HepG2 (cell line): Measurements from ENCODE around the gene TFF2. TPM values are rescaled to one million over a fixed set of nuclear protein-coding genes. Genes with fewer than 3 reads are reported as not detected.

Experiments
- ATAC-seq: fragments of 200-7000 bp; cut with Tn5 transposase; 3 replicates; pipeline ENCODE4 v1.9.1; 2020; ENCODE audit warnings: mild to moderate bottlenecking, moderate library complexity
- BruUV-seq: library from RNA; stranded (reverse); fragments of 400-500 nt; replicated peaks from 2 replicates; lab custom pipeline; 2021; lab: Mats Ljungman, UMichigan
- CTCF ChIA-PET: fragments of 300-600 bp; formaldehyde crosslinking; extraction: SDS; loops from one replicate; lab custom pipeline; 2021; ENCODE audit warnings: low total read pairs, inconsistent platforms, low intra/inter-chr PET ratio; lab: Yijun Ruan, JAX
- POLR2A ChIA-PET: fragments of 350-600 bp; sonication (Branson Sonifier 250); formaldehyde crosslinking; loops from one replicate; lab custom pipeline; 2020; ENCODE audit warnings: antibody characterized with exemption, inconsistent platforms; lab: Yijun Ruan, JAX
- DNase-seq: peaks from one replicate; pipeline ENCODE4 v3.0.0-alpha.2; 2015; ENCODE audit warnings: low spot score
- FAIRE-seq: peaks from 3 replicates; lab custom pipeline; 2011; peaks lifted over from hg19 to GRCh38; lab: Jason Lieb, UNC
- H2AFZ ChIP-seq: one replicate; pipeline ENCODE4 v1.6.1; 2011; ENCODE audit warnings: low read length, inconsistent platforms
- H3K27ac ChIP-seq: fragments of 300-600 bp; 3 replicates; pipeline ENCODE4 v1.8.0; 2011; ENCODE audit warnings: mixed run types, mild to moderate bottlenecking, mixed read lengths, low read length, inconsistent platforms; ENCODE audit not compliant: insufficient read depth; ENCODE audit errors: extremely low read length
- H3K27me3 ChIP-seq, 2 experiments: fragments of 200-600 bp in 1 of 2; 2 replicates in 1 of 2; 3 replicates in 1 of 2; pipeline versions ENCODE4 v1.6.0 to v1.8.0; 2011; ENCODE audit warnings: low read length in 2 of 2, mild to moderate bottlenecking in 2 of 2, moderate library complexity in 2 of 2, inconsistent platforms in 1 of 2; ENCODE audit not compliant: insufficient read depth in 2 of 2, control insufficient read depth in 1 of 2
- H3K36me3 ChIP-seq, 2 experiments: fragments of 200-600 bp in 1 of 2; replicated peaks in 1 of 2; 2 replicates in 1 of 2; 3 replicates in 1 of 2; pipeline versions ENCODE4 v1.5.1 to v1.8.0; 2011; ENCODE audit warnings: low read length in 2 of 2, inconsistent platforms in 1 of 2; ENCODE audit not compliant: insufficient read depth in 2 of 2, control insufficient read depth in 1 of 2
- H3K4me1 ChIP-seq: 2 replicates; pipeline ENCODE4 v1.5.1; 2012; ENCODE audit warnings: low read length, inconsistent platforms; ENCODE audit not compliant: insufficient read depth
- H3K4me2 ChIP-seq: 2 replicates; pipeline ENCODE4 v1.6.0; 2011; ENCODE audit warnings: low read depth, low read length, inconsistent platforms
- H3K4me3 ChIP-seq, 3 experiments: fragments of 200-600 bp in 1 of 3; sonication (generic), shearing (Covaris generic) in 1 of 3; replicated peaks in 1 of 3; 2 replicates each; pipeline ENCODE4 v1.5.1; 2011 to 2016; ENCODE audit warnings: low read length in 3 of 3, inconsistent platforms in 2 of 3, low read depth in 2 of 3, mild to moderate bottlenecking in 2 of 3, control low read depth in 1 of 3, mixed read lengths in 1 of 3; ENCODE audit not compliant: insufficient read depth in 1 of 3
- H3K79me2 ChIP-seq: one replicate; pipeline ENCODE4 v1.6.1; 2011; ENCODE audit warnings: low read length, inconsistent platforms; ENCODE audit not compliant: insufficient read depth
- H3K9ac ChIP-seq: 2 replicates; pipeline ENCODE4 v1.6.0; 2011; ENCODE audit warnings: mild to moderate bottlenecking, low read depth, low read length, inconsistent platforms; ENCODE audit not compliant: insufficient read depth
- H3K9me3 ChIP-seq: 2 replicates; pipeline ENCODE4 v1.5.1; 2012; ENCODE audit warnings: mild to moderate bottlenecking, low read length
- H4K20me1 ChIP-seq: 2 replicates; pipeline ENCODE4 v1.6.0; 2011; ENCODE audit warnings: inconsistent platforms, mild to moderate bottlenecking, low read length, moderate library complexity; ENCODE audit not compliant: insufficient read depth
- ATF5 ChIP-seq: sonication (generic); formaldehyde crosslinking; IDR thresholded peaks from 2 replicates; pipeline ENCODE4 v1.4.0; 2020; ENCODE audit warnings: mild to moderate bottlenecking, low read depth, missing genetic modification reagents
- ERF ChIP-seq: IDR thresholded peaks from 2 replicates; pipeline ENCODE4 v1.6.1; 2018; ENCODE audit warnings: missing biosample characterization, missing genetic modification reagents
- GMEB2 ChIP-seq: IDR thresholded peaks from 2 replicates; pipeline ENCODE4 v1.6.1; 2016; ENCODE audit warnings: missing biosample characterization, missing genetic modification reagents, low read depth
- IKZF1 ChIP-seq: fragments of 450-650 bp; IDR thresholded peaks from 2 replicates; pipeline ENCODE4 v1.7.1; 2016
- ISX ChIP-seq: sonication (generic); formaldehyde crosslinking; conservative IDR thresholded peaks from 2 replicates; pipeline ENCODE4 v1.5.0; 2020; ENCODE audit warnings: missing genetic modification reagents
- KDM4B ChIP-seq: sonication (generic); formaldehyde crosslinking; IDR thresholded peaks from 2 replicates; pipeline ENCODE4 v1.4.0; 2020; ENCODE audit warnings: missing genetic modification reagents
- SMAD9 ChIP-seq: sonication (generic); formaldehyde crosslinking; IDR thresholded peaks from 2 replicates; pipeline ENCODE4 v1.5.1; 2020; ENCODE audit warnings: mild to moderate bottlenecking, missing genetic modification reagents
- SNAPC5 ChIP-seq: sonication (generic); formaldehyde crosslinking; IDR thresholded peaks from 2 replicates; pipeline ENCODE4 v1.8.1; 2023; ENCODE audit warnings: mild to moderate bottlenecking, missing genetic modification reagents, borderline replicate concordance
- STAT6 ChIP-seq: sonication (generic); formaldehyde crosslinking; IDR thresholded peaks from 2 replicates; pipeline ENCODE4 v1.4.0; 2020; ENCODE audit warnings: missing genetic modification reagents, mild to moderate bottlenecking, borderline replicate concordance
- SYNCRIP ChIP-seq: fragments of 200-400 bp; formaldehyde crosslinking; IDR thresholded peaks from 2 replicates; pipeline ENCODE4 v1.6.1; 2018; ENCODE audit warnings: mild to moderate bottlenecking, low read depth, low read length; ENCODE audit not compliant: insufficient read depth
- TCF12 ChIP-seq, 2 experiments: fragments of 450-650 bp in 1 of 2; sonication (generic) in 1 of 2; formaldehyde crosslinking in 1 of 2; IDR thresholded peaks; 2 replicates each; pipeline versions ENCODE4 v1.6.1 to v1.8.0; 2017 to 2022; ENCODE audit warnings: antibody characterized with exemption in 1 of 2, mild to moderate bottlenecking in 1 of 2, missing genetic modification reagents in 1 of 2, moderate library complexity in 1 of 2
- TP53 ChIP-seq: sonication (generic); formaldehyde crosslinking; conservative IDR thresholded peaks from 2 replicates; pipeline ENCODE4 v1.4.0; 2020; ENCODE audit warnings: missing genetic modification reagents
- UBTF ChIP-seq: sonication (generic); formaldehyde crosslinking; IDR thresholded peaks from 2 replicates; pipeline ENCODE4 v1.4.0; 2020; ENCODE audit warnings: mild to moderate bottlenecking, missing genetic modification reagents
- ZKSCAN1 ChIP-seq: fragments of 150-350 bp; IDR thresholded peaks from 2 replicates; pipeline ENCODE4 v1.6.1; 2014; ENCODE audit warnings: low read length
- ZNF354B ChIP-seq: sonication (generic); formaldehyde crosslinking; IDR thresholded peaks from 2 replicates; pipeline ENCODE4 v1.8.0; 2022; ENCODE audit warnings: mild to moderate bottlenecking, missing genetic modification reagents
- ZNF589 ChIP-seq: sonication (generic); formaldehyde crosslinking; conservative IDR thresholded peaks from 2 replicates; pipeline ENCODE4 v1.8.0; 2022; ENCODE audit warnings: mild to moderate bottlenecking, moderate library complexity, missing genetic modification reagents
- ZNF780A ChIP-seq: sonication (generic); formaldehyde crosslinking; IDR thresholded peaks from 2 replicates; pipeline ENCODE4 v1.8.0; 2022; ENCODE audit warnings: mild to moderate bottlenecking, missing genetic modification reagents, moderate library complexity
- WGBS: methylation state at CpG from one replicate; pipeline ENCODE4 v1.1.6; 2017; ENCODE audit warnings: low lambda C conversion rate; 5-methylcytosine and 5-hydroxymethylcytosine counted together
- in situ Hi-C: cut with HindIII; loops from 2 replicates; pipeline ENCODE4 v1.10.0; 2017; ENCODE audit warnings: low pct_unique_long_range_greater_than_20kb; ENCODE audit not compliant: extremely low pct_ligation_motif_present
- intact Hi-C: fragments of 100-400 bp; cut with micrococcal nuclease; formaldehyde crosslinking; loops from one replicate; pipeline ENCODE4 v1.10.0; 2022; ENCODE audit not compliant: unreplicated experiment
- polyA plus RNA-seq, 8 experiments: library from polyadenylated mRNA; depleted of rRNA in 3 of 8; stranded (reverse) in 7 of 8; unstranded in 1 of 8; fragments of >200 nt; fragmentation: Illumina TruSeq in 4 of 8; extraction: Trizol in 4 of 8; gene quantifications; 2 replicates each; pipeline versions ENCODE4 v1.2.1 to v1.2.3, GENCODE V29; 2011 to 2016; ENCODE audit warnings: low read depth in 4 of 8, missing spikeins in 1 of 8, mixed read lengths in 1 of 8; ENCODE audit not compliant: insufficient read depth in 1 of 8
- total RNA-seq, 5 experiments: library from RNA; depleted of rRNA; stranded (reverse); fragments of >200 nt; fragmentation: Illumina TruSeq; extraction: Trizol; gene quantifications; 2 replicates each; pipeline ENCODE4 v1.2.3, GENCODE V29; 2016; ENCODE audit warnings: low read depth in 1 of 5

TFF2 gene
- total and polyA plus RNA-seq, 2 of the 13 experiments (the other 11 are each of a cell fraction or from before 2014, with no cell fraction given), result 1.5 TPM; not detected in 1

GRCh38 chr21:42324896-42325295 lies 25.9 kb downstream of the TFF2 start (continued):
- TF ChIP-seq TP53 (CRISPR knock-in tag) (no peak), UBTF (CRISPR knock-in tag) (no peak)

GRCh38 chr21:42321845-42322244 lies 28.9 kb downstream of the TFF2 start:
- Histone ChIP-seq H3K27me3 (peaks cover 1 to 14% of the 10 kb centered on the region in 2 experiments; a peak in 4 of 5 replicates), H4K20me1 (no peaks in the 10 kb centered on the region), H3K9me3 (no peaks in the 10 kb centered on the region), H3K4me1 (no peaks in the 10 kb centered on the region; the same call in 1 of the 2 replicates), H3K4me2 (no peak overlapping the region), H2AFZ (no peak overlapping the region), H3K4me3 (no peak overlapping the region), H3K27ac (no peak overlapping the region), H3K79me2 (no peaks in the 10 kb centered on the region), H3K9ac (no peak overlapping the region), H3K36me3 (no peaks in the 10 kb centered on the region)
- no peak for DNase-seq
- CTCF ChIA-PET, result interaction anchor here (0.6 kb wide), 1 partner anchor 53 kb away, joined by 3 read pairs; no protein-coding TSS in a partner anchor
- WGBS, result no CpG with 5 or more reads among the region's 4 CpGs
- BruUV-seq, result no TSS peak
- in situ Hi-C loops, result no loop called here
- POLR2A ChIA-PET, result no interaction called here
- ATAC-seq, result no peak
- FAIRE-seq, result no peak
- TF ChIP-seq IKZF1 (no peak), ZNF354B (CRISPR knock-in tag) (no peak), TCF12 (IDR thresholded peaks at IDR 0.05) (no peak), TCF12 (CRISPR knock-in tag; IDR thresholded peaks at IDR 0.05) (no peak), SMAD9 (no peak), ATF5 (CRISPR knock-in tag) (no peak), ISX (CRISPR knock-in tag) (no peak), SYNCRIP (no peak), KDM4B (no peak), STAT6 (CRISPR knock-in tag) (no peak), SNAPC5 (CRISPR knock-in tag) (no peak), ZKSCAN1 (no peak), ERF (CRISPR knock-in tag) (no peak), GMEB2 (no peak), ZNF589 (no peak), ZNF780A (CRISPR knock-in tag) (no peak)
- TF ChIP-seq, all 625 proteins: peak for 0
- intact Hi-C loops, result no loop called here
